Measurements from ENCODE around the gene KRTAP3-3. TPM values are rescaled to one million over a fixed set of nuclear protein-coding genes. Genes with fewer than 3 reads are reported as not detected.

The KRTAP3-3 gene
- total and polyA plus RNA-seq, 2 experiments from 2014 or later = not detected

- no peaks in the 10 kb centered on the region for H3K36me3 Mint-ChIP-seq (ENCODE audit: low read depth)
- no peak for DNase-seq (ENCODE audit: low spot score)
- peaks cover 5% of the 10 kb centered on the region; the same call in 2 of the 3 replicates for H3K4me1 Mint-ChIP-seq
- Histone ChIP-seq H3F3A (replicated peaks; ENCODE audit: low read depth) (no peaks in the 10 kb centered on the region), H3K36me3 (ENCODE audit: insufficient read depth) (no peaks in the 10 kb centered on the region), H2AFZ (no peak overlapping the region), H3K27ac (ENCODE audit: low read depth) (no peak overlapping the region), H3K4me1 (ENCODE audit: insufficient read depth) (0 out of 2 replicates have a peak, but pooled peaks cover under 1% of the 10 kb centered on the region), H3K79me2 (replicated peaks; ENCODE audit: insufficient read depth) (no peaks in the 10 kb centered on the region), H3K4me3 (no peak overlapping the region), H3K27me3 (ENCODE audit: insufficient read depth) (no peaks in the 10 kb centered on the region), H3K4me2 (no peak overlapping the region), H3K9me2 (ENCODE audit: insufficient read depth) (0 out of 2 replicates have a peak, but pooled peaks cover 3% of the 10 kb centered on the region), H4K20me1 (replicated peaks; ENCODE audit: insufficient read depth) (no peaks in the 10 kb centered on the region)
- no peak overlapping the region for H3K4me3 Mint-ChIP-seq
- no peaks in the 10 kb centered on the region for H3K27me3 Mint-ChIP-seq (ENCODE audit: insufficient read depth, low read depth, poor library complexity)
- no peak for ATAC-seq
- H3K9me3 Mint-ChIP-seq = peaks cover 3% of the 10 kb centered on the region; the same call in 1 of the 3 replicates
- TF ChIP-seq JUNB (IDR thresholded peaks at IDR 0.05; ENCODE audit: unreplicated experiment) = no peak
- TF ChIP-seq EZH2phosphoT487 (IDR thresholded peaks at IDR 0.05; ENCODE audit: unreplicated experiment) = no peak
- TF ChIP-seq STAT1 (IDR thresholded peaks at IDR 0.05; ENCODE audit: unreplicated experiment) = no peak
- no peak for TF ChIP-seq CTCF (conservative IDR thresholded peaks at IDR 0.05; ENCODE audit: low read depth in 2 of 2)
- TF ChIP-seq EZH2 (IDR thresholded peaks at IDR 0.05; ENCODE audit: low read depth, unreplicated experiment) = no peak
- no peak for TF ChIP-seq ZNF331 (CRISPR knock-in tag; IDR thresholded peaks at IDR 0.05; ENCODE audit: low read depth)
- no peak for TF ChIP-seq CREB1 (CRISPR knock-in tag; IDR thresholded peaks at IDR 0.05; ENCODE audit: low read depth)
- TF ChIP-seq ETS1 (IDR thresholded peaks at IDR 0.05) = no peak
- TF ChIP-seq ZNF114 (CRISPR knock-in tag; IDR thresholded peaks at IDR 0.05) = no peak
- TF ChIP-seq NANOG (IDR thresholded peaks at IDR 0.05; ENCODE audit: borderline replicate concordance) = no peak
- no peak overlapping the region for H3K27ac Mint-ChIP-seq
These were observed 18.4 kb downstream of the KRTAP3-3 start for GRCh38 chr17:40975516-40975915.

- H3K4me1 ChIP-seq (ENCODE audit: insufficient read depth) = no peaks in the 10 kb centered on the region
- H3K27ac Mint-ChIP-seq = no peak overlapping the region
- H3K9me3 Mint-ChIP-seq = peaks cover 4% of the 10 kb centered on the region; the same call in 1 of the 3 replicates
- no peak overlapping the region for H3K4me2 ChIP-seq
- no peaks in the 10 kb centered on the region for H3K27me3 ChIP-seq (ENCODE audit: insufficient read depth)
- no peaks in the 10 kb centered on the region for H3K36me3 ChIP-seq (ENCODE audit: insufficient read depth)
- no peak for TF ChIP-seq ETS1 (IDR thresholded peaks at IDR 0.05)
- no peak for TF ChIP-seq REST (IDR thresholded peaks at IDR 0.05; ENCODE audit: unreplicated experiment)
- TF ChIP-seq NANOG (IDR thresholded peaks at IDR 0.05; ENCODE audit: borderline replicate concordance) = no peak
- TF ChIP-seq ZNF331 (CRISPR knock-in tag; IDR thresholded peaks at IDR 0.05; ENCODE audit: low read depth) = no peak
- no peaks in the 10 kb centered on the region for H3K79me2 ChIP-seq (replicated peaks; ENCODE audit: insufficient read depth)
- no peaks in the 10 kb centered on the region for H3K27me3 Mint-ChIP-seq (ENCODE audit: insufficient read depth, low read depth, poor library complexity)
- H3K27ac ChIP-seq (ENCODE audit: low read depth) = no peak overlapping the region
- H2AFZ ChIP-seq = no peak overlapping the region
- H3K36me3 Mint-ChIP-seq (ENCODE audit: low read depth) = no peaks in the 10 kb centered on the region
- ATAC-seq (no peak), DNase-seq (ENCODE audit: low spot score) (no peak)
- H3K4me3 ChIP-seq = no peak overlapping the region
- H3K9me2 ChIP-seq (ENCODE audit: insufficient read depth) = 0 out of 2 replicates have a peak, but pooled peaks cover 3% of the 10 kb centered on the region
- no peaks in the 10 kb centered on the region for H3K4me1 Mint-ChIP-seq
- no peaks in the 10 kb centered on the region for H4K20me1 ChIP-seq (replicated peaks; ENCODE audit: insufficient read depth)
- no peaks in the 10 kb centered on the region for H3F3A ChIP-seq (replicated peaks; ENCODE audit: low read depth)
- no peak overlapping the region for H3K4me3 Mint-ChIP-seq
These were observed 19.6 kb downstream of the KRTAP3-3 start for GRCh38 chr17:40974366-40974765.
